Activated CD8-positive, alpha-beta memory T cell treated with anti-CD3 and anti-CD28 coated beads for 24 hours (primary cell): ENCODE data around the gene TYMS.
"Not testable (repeated sequence)": the region's sequence is repeated elsewhere in the genome, so short reads cannot be mapped to it uniquely, and the experiment has no call there.

Experiments
- DNase-seq: peaks from one replicate; pipeline ENCODE4 v3.0.0-alpha.2; 2020

The TYMS gene

GRCh38 chr18:679516-679915 is 22.1 kb downstream of the TYMS start:
- DNase-seq, result no peak

- no peak for DNase-seq
These were observed 22.9 kb downstream of the TYMS start for GRCh38 chr18:680392-680791.

GRCh38 chr18:681985-682384 is 24.5 kb downstream of the TYMS start:
- DNase-seq, result no peak

- not testable (repeated sequence) for DNase-seq
These were observed 25.0 kb downstream of the TYMS start for GRCh38 chr18:682416-682815.

- DNase-seq, result no peak
These were observed 25.4 kb downstream of the TYMS start for GRCh38 chr18:682833-683232.

GRCh38 chr18:683531-683930 is 26.1 kb downstream of the TYMS start:
- DNase-seq, result no peak

- no peak for DNase-seq
These were observed 28.0 kb downstream of the TYMS start for GRCh38 chr18:685438-685837.

- no peak for DNase-seq
These were observed 29.1 kb downstream of the TYMS start for GRCh38 chr18:686339-687111.

- no peak for DNase-seq
These were observed 30.9 kb downstream of the TYMS start for GRCh38 chr18:688323-688722.

GRCh38 chr18:692824-693223 is 35.4 kb downstream of the TYMS start:
- no peak for DNase-seq

- DNase-seq, result peak; percentile 42
These were observed 36.2 kb downstream of the TYMS start for GRCh38 chr18:693466-694187.

- no peak for DNase-seq
These were observed 39.6 kb downstream of the TYMS start for GRCh38 chr18:697012-697411.

GRCh38 chr18:697800-698199 is 40.3 kb downstream of the TYMS start:
- DNase-seq, result no peak

GRCh38 chr18:703213-703967 is 45.9 kb downstream of the TYMS start:
- DNase-seq, result no peak

GRCh38 chr18:706405-706804 is 49.0 kb downstream of the TYMS start:
- DNase-seq, result no peak

- no peak for DNase-seq
These were observed 50.6 kb downstream of the TYMS start for GRCh38 chr18:708096-708495.

GRCh38 chr18:709771-710170 is 52.3 kb downstream of the TYMS start:
- DNase-seq, result no peak

- no peak for DNase-seq
These were observed 53.2 kb downstream of the TYMS start for GRCh38 chr18:710418-711300.

- no peak for DNase-seq
These were observed 53.8 kb downstream of the TYMS start for GRCh38 chr18:711310-711656.

- peak; percentile 86 for DNase-seq
These were observed 54.4 kb downstream of the TYMS start for GRCh38 chr18:711657-712400.

- peak; percentile 95 for DNase-seq
These were observed 55.1 kb downstream of the TYMS start, which contains the start of gene ENOSF1 for GRCh38 chr18:712401-713134. Gene ENOSF1, minus strand, starts transcription at chr18:712630. Its CDS starts 43 bp downstream, at chr18:712587.
